HUES6 (cell line): ENCODE measurements around the gene AIFM2.

Source experiments
- H3K27ac ChIP-seq: 2 replicates; pipeline ENCODE4 v1.7.0; 2013; ENCODE audit warnings: low read depth, mild to moderate bottlenecking, low read length, inconsistent platforms
- H3K27me3 ChIP-seq: 2 replicates; pipeline ENCODE4 v1.6.1; 2013; ENCODE audit warnings: low read length; ENCODE audit not compliant: control insufficient read depth, insufficient read depth
- H3K36me3 ChIP-seq: 2 replicates; pipeline ENCODE4 v1.6.1; 2013; ENCODE audit warnings: low read length; ENCODE audit not compliant: control insufficient read depth, insufficient read depth
- H3K4me1 ChIP-seq: 2 replicates; pipeline ENCODE4 v1.6.1; 2013; ENCODE audit warnings: low read length; ENCODE audit not compliant: control insufficient read depth, insufficient read depth
- H3K4me3 ChIP-seq: 2 replicates; pipeline ENCODE4 v1.5.1; 2013; ENCODE audit warnings: low read depth, low read length
- H3K9ac ChIP-seq: one replicate; pipeline ENCODE4 v1.6.1; 2013; ENCODE audit warnings: mild to moderate bottlenecking, low read length
- H3K9me3 ChIP-seq: 2 replicates; pipeline ENCODE4 v1.6.1; 2013; ENCODE audit warnings: low read depth, low read length; ENCODE audit not compliant: control insufficient read depth, insufficient read depth

The AIFM2 gene

GRCh38 chr10:70121281-70121949, 11.2 kb downstream of the AIFM2 start:
- H3K36me3 ChIP-seq: no peaks in the 10 kb centered on the region
- H3K9ac ChIP-seq: no peak overlapping the region
- no peak overlapping the region for H3K4me3 ChIP-seq
- no peak overlapping the region for H3K27ac ChIP-seq
- no peaks in the 10 kb centered on the region for H3K27me3 ChIP-seq
- H3K9me3 ChIP-seq: 0 out of 2 replicates have a peak, but pooled peaks cover 6% of the 10 kb centered on the region
- H3K4me1 ChIP-seq: no peaks in the 10 kb centered on the region

GRCh38 chr10:70120417-70120816, 12.2 kb downstream of the AIFM2 start:
- no peaks in the 10 kb centered on the region for H3K36me3 ChIP-seq
- no peaks in the 10 kb centered on the region for H3K4me1 ChIP-seq
- H3K9ac ChIP-seq: no peak overlapping the region
- H3K27ac ChIP-seq: no peak overlapping the region
- no peaks in the 10 kb centered on the region for H3K27me3 ChIP-seq
- 0 out of 2 replicates have a peak, but pooled peaks cover 6% of the 10 kb centered on the region for H3K9me3 ChIP-seq
- H3K4me3 ChIP-seq: no peak overlapping the region

GRCh38 chr10:70119623-70120022, 13.0 kb downstream of the AIFM2 start:
- H3K27ac ChIP-seq: no peak overlapping the region
- 0 out of 2 replicates have a peak, but pooled peaks cover 2% of the 10 kb centered on the region for H3K9me3 ChIP-seq
- peaks cover 5% of the 10 kb centered on the region; the same call in 1 of the 2 replicates for H3K36me3 ChIP-seq
- H3K4me3 ChIP-seq: no peak overlapping the region
- no peak overlapping the region for H3K9ac ChIP-seq
- H3K4me1 ChIP-seq: no peaks in the 10 kb centered on the region
- no peaks in the 10 kb centered on the region for H3K27me3 ChIP-seq

- H3K36me3 ChIP-seq: peaks cover 5% of the 10 kb centered on the region
- no peak overlapping the region for H3K27ac ChIP-seq
- no peaks in the 10 kb centered on the region for H3K4me1 ChIP-seq
- H3K27me3 ChIP-seq: no peaks in the 10 kb centered on the region
- H3K4me3 ChIP-seq: no peak overlapping the region
- H3K9ac ChIP-seq: no peak overlapping the region
- no peaks in the 10 kb centered on the region for H3K9me3 ChIP-seq
These were observed 13.4 kb downstream of the AIFM2 start for GRCh38 chr10:70119197-70119596.

GRCh38 chr10:70118196-70118595, 14.4 kb downstream of the AIFM2 start:
- H3K27me3 ChIP-seq: no peaks in the 10 kb centered on the region
- H3K4me3 ChIP-seq: no peak overlapping the region
- H3K27ac ChIP-seq: no peak overlapping the region
- no peak overlapping the region for H3K9ac ChIP-seq
- no peaks in the 10 kb centered on the region for H3K4me1 ChIP-seq
- H3K9me3 ChIP-seq: no peaks in the 10 kb centered on the region
- H3K36me3 ChIP-seq: peaks cover 12% of the 10 kb centered on the region

GRCh38 chr10:70117646-70118045, 15.0 kb downstream of the AIFM2 start:
- Histone ChIP-seq H3K4me3 (no peak overlapping the region), H3K9me3 (no peaks in the 10 kb centered on the region), H3K27me3 (no peaks in the 10 kb centered on the region), H3K36me3 (peaks cover 12% of the 10 kb centered on the region), H3K4me1 (no peaks in the 10 kb centered on the region), H3K9ac (no peak overlapping the region), H3K27ac (no peak overlapping the region)

GRCh38 chr10:70115948-70116682, 16.5 kb downstream of the AIFM2 start:
- peaks cover 21% of the 10 kb centered on the region for H3K36me3 ChIP-seq

GRCh38 chr10:70114902-70115301, 17.7 kb downstream of the AIFM2 start:
- Histone ChIP-seq H3K4me1 (no peaks in the 10 kb centered on the region), H3K27ac (no peak overlapping the region), H3K9me3 (no peaks in the 10 kb centered on the region), H3K4me3 (no peak overlapping the region), H3K36me3 (peaks cover 29% of the 10 kb centered on the region), H3K9ac (no peak overlapping the region), H3K27me3 (no peaks in the 10 kb centered on the region)

More at GRCh38 chr10:70115948-70116682, 16.5 kb downstream of the AIFM2 start:
- Histone ChIP-seq H3K4me3 (no peak overlapping the region), H3K27ac (no peak overlapping the region), H3K4me1 (no peaks in the 10 kb centered on the region), H3K9me3 (no peaks in the 10 kb centered on the region), H3K27me3 (no peaks in the 10 kb centered on the region), H3K9ac (no peak overlapping the region)

GRCh38 chr10:70112071-70112470, 20.6 kb downstream of the AIFM2 start:
- no peaks in the 10 kb centered on the region for H3K9me3 ChIP-seq
- H3K4me3 ChIP-seq: no peak overlapping the region
- peaks cover 45% of the 10 kb centered on the region for H3K36me3 ChIP-seq
- H3K9ac ChIP-seq: no peak overlapping the region
- H3K4me1 ChIP-seq: 0 out of 2 replicates have a peak, but pooled peaks cover 3% of the 10 kb centered on the region
- no peaks in the 10 kb centered on the region for H3K27me3 ChIP-seq
- no peak overlapping the region for H3K27ac ChIP-seq

- Histone ChIP-seq H3K36me3 (peaks cover 45% of the 10 kb centered on the region), H3K27me3 (no peaks in the 10 kb centered on the region)
These were observed 21.1 kb downstream of the AIFM2 start for GRCh38 chr10:70111496-70111895.

GRCh38 chr10:70109064-70109729, 23.4 kb downstream of the AIFM2 start:
- Histone ChIP-seq H3K27ac (no peak overlapping the region), H3K9ac (no peak overlapping the region), H3K27me3 (no peaks in the 10 kb centered on the region), H3K4me3 (no peak overlapping the region), H3K36me3 (peaks cover 45% of the 10 kb centered on the region), H3K4me1 (0 out of 2 replicates have a peak, but pooled peaks cover 3% of the 10 kb centered on the region), H3K9me3 (no peaks in the 10 kb centered on the region)

More at GRCh38 chr10:70111496-70111895, 21.1 kb downstream of the AIFM2 start:
- Histone ChIP-seq H3K27ac (no peak overlapping the region), H3K9ac (no peak overlapping the region), H3K4me3 (no peak overlapping the region), H3K4me1 (0 out of 2 replicates have a peak, but pooled peaks cover 3% of the 10 kb centered on the region), H3K9me3 (no peaks in the 10 kb centered on the region)
